WTC11 (cell line): ENCODE results near the gene CCNB1. TPM values are rescaled to one million over a fixed set of nuclear protein-coding genes. Genes with fewer than 3 reads are reported as not detected.
"Not testable (repeated sequence)": the region's sequence is repeated elsewhere in the genome, so short reads cannot be mapped to it uniquely, and the experiment has no call there.

Experiments used
- ATAC-seq: fragments of 200-7000 bp; cut with Tn5 transposase; 2 replicates; pipeline ENCODE4 v1.10.0; 2021; ENCODE audit warnings: mild to moderate bottlenecking, moderate library complexity
- CTCF ChIA-PET: fragments of 300-600 bp; sonication (Branson Sonifier 250); formaldehyde crosslinking; loops from one replicate; lab custom pipeline; 2021; ENCODE audit warnings: antibody characterized with exemption; lab: Charles Lee
- POLR2A ChIA-PET: fragments of 350-600 bp; sonication (Branson Sonifier 250); formaldehyde crosslinking; loops from one replicate; lab custom pipeline; 2021; ENCODE audit warnings: antibody characterized with exemption; lab: Charles Lee
- DNase-seq: peaks from one replicate; pipeline ENCODE4 v3.0.0; 2021; ENCODE audit warnings: low spot score
- H3K27ac Mint-ChIP-seq: 2 replicates; pipeline ENCODE4 v1.8.0; 2021; ENCODE audit warnings: mixed read lengths
- H3K27me3 Mint-ChIP-seq: 2 replicates; pipeline ENCODE4 v1.8.0; 2021; ENCODE audit warnings: low read depth, mild to moderate bottlenecking, moderate library complexity, mixed read lengths
- H3K36me3 Mint-ChIP-seq: 2 replicates; pipeline ENCODE4 v1.8.0; 2021; ENCODE audit warnings: mixed read lengths
- H3K4me1 Mint-ChIP-seq: 2 replicates; pipeline ENCODE4 v1.8.0; 2022; ENCODE audit warnings: mixed read lengths
- H3K4me3 Mint-ChIP-seq: 2 replicates; pipeline ENCODE4 v1.8.0; 2021; ENCODE audit warnings: mild to moderate bottlenecking, moderate library complexity, mixed read lengths
- H3K9me3 Mint-ChIP-seq: 2 replicates; pipeline ENCODE4 v1.8.0; 2021; ENCODE audit warnings: mixed read lengths
- ATF1 ChIP-seq: sonication (generic); formaldehyde crosslinking; IDR thresholded peaks from 2 replicates; pipeline ENCODE4 v1.8.1; 2023; ENCODE audit warnings: mild to moderate bottlenecking, moderate library complexity, missing genetic modification reagents
- ATF2 ChIP-seq: sonication (generic); formaldehyde crosslinking; IDR thresholded peaks from 2 replicates; pipeline ENCODE4 v1.8.1; 2022; ENCODE audit warnings: low read depth, missing genetic modification reagents, borderline replicate concordance
- ESRRA ChIP-seq: sonication (generic); formaldehyde crosslinking; IDR thresholded peaks from 2 replicates; pipeline ENCODE4 v1.8.1; 2022; ENCODE audit warnings: mild to moderate bottlenecking, missing genetic modification reagents, borderline replicate concordance
- ETV6 ChIP-seq: sonication (generic); formaldehyde crosslinking; IDR thresholded peaks from 2 replicates; pipeline ENCODE4 v1.8.1; 2022; ENCODE audit warnings: mild to moderate bottlenecking, missing genetic modification reagents
- FOXP1 ChIP-seq: sonication (generic); formaldehyde crosslinking; IDR thresholded peaks from 2 replicates; pipeline ENCODE4 v1.8.0; 2022; ENCODE audit warnings: missing genetic modification reagents, mild to moderate bottlenecking, moderate library complexity, borderline replicate concordance
- FOXP4 ChIP-seq: sonication (generic); formaldehyde crosslinking; IDR thresholded peaks from 2 replicates; pipeline ENCODE4 v1.8.0; 2022; ENCODE audit warnings: mild to moderate bottlenecking, missing genetic modification reagents
- GABPB1 ChIP-seq: sonication (generic); formaldehyde crosslinking; IDR thresholded peaks from 2 replicates; pipeline ENCODE4 v1.8.1; 2023; ENCODE audit warnings: mild to moderate bottlenecking, missing genetic modification reagents
- GRHL2 ChIP-seq: fragments of 250-450 bp; sonication (Bioruptor Pico); IDR thresholded peaks from 2 replicates; pipeline ENCODE4 v1.8.0; 2022; ENCODE audit warnings: mild to moderate bottlenecking, moderate library complexity; ENCODE audit not compliant: insufficient replicate concordance, severe bottlenecking
- IRF1 ChIP-seq: sonication (generic); formaldehyde crosslinking; IDR thresholded peaks from 2 replicates; pipeline ENCODE4 v1.8.0; 2023; ENCODE audit warnings: missing genetic modification reagents
- NFE2L1 ChIP-seq: sonication (generic); formaldehyde crosslinking; IDR thresholded peaks from 2 replicates; pipeline ENCODE4 v1.8.1; 2023; ENCODE audit warnings: missing genetic modification reagents
- NR2C2 ChIP-seq: sonication (generic); formaldehyde crosslinking; IDR thresholded peaks from 2 replicates; pipeline ENCODE4 v1.8.0; 2022; ENCODE audit warnings: mild to moderate bottlenecking, missing genetic modification reagents
- PRRX2 ChIP-seq: fragments of 250-450 bp; sonication (Bioruptor Pico); IDR thresholded peaks from 2 replicates; pipeline ENCODE4 v1.8.0; 2021; ENCODE audit warnings: mild to moderate bottlenecking
- RELA ChIP-seq: sonication (generic); formaldehyde crosslinking; IDR thresholded peaks from 2 replicates; pipeline ENCODE4 v1.8.1; 2022; ENCODE audit warnings: missing genetic modification reagents, mild to moderate bottlenecking, borderline replicate concordance
- SMAD4 ChIP-seq: sonication (generic); formaldehyde crosslinking; IDR thresholded peaks from 2 replicates; pipeline ENCODE4 v1.8.0; 2022; ENCODE audit warnings: mild to moderate bottlenecking, missing genetic modification reagents
- SOX15 ChIP-seq: fragments of 250-450 bp; sonication (Bioruptor Pico); IDR thresholded peaks from 2 replicates; pipeline ENCODE4 v1.9.0; 2021; ENCODE audit warnings: mild to moderate bottlenecking
- TCF7 ChIP-seq: sonication (generic); formaldehyde crosslinking; IDR thresholded peaks from 2 replicates; pipeline ENCODE4 v1.8.0; 2022; ENCODE audit warnings: mild to moderate bottlenecking, low read depth, missing genetic modification reagents, moderate library complexity
- TEAD1 ChIP-seq: sonication (generic); formaldehyde crosslinking; IDR thresholded peaks from 2 replicates; pipeline ENCODE4 v1.8.0; 2022; ENCODE audit warnings: mild to moderate bottlenecking, missing genetic modification reagents
- ZNF121 ChIP-seq: sonication (generic); formaldehyde crosslinking; IDR thresholded peaks from 2 replicates; pipeline ENCODE4 v1.8.0; 2023; ENCODE audit warnings: missing genetic modification reagents
- total RNA-seq: library from RNA; stranded (reverse); gene quantifications from 3 replicates; pipeline ENCODE4 v1.2.3, GENCODE V29; 2021

CCNB1 gene
- total RNA-seq, 1 experiment from 2014 or later, result 312 TPM

GRCh38 chr5:69217548-69218526 lies 50.9 kb downstream of the CCNB1 start (continued):
- TF ChIP-seq FOXP4 (CRISPR knock-in tag) (0 out of 2 replicates have a peak, but pooled peaks have one; percentile 58), NFE2L1 (CRISPR knock-in tag) (no peak), ETV6 (CRISPR knock-in tag) (peak; percentile 72; the same call in 1 of the 2 replicates), ESRRA (CRISPR knock-in tag) (no peak), SOX15 (CRISPR knock-in tag) (no peak), PRRX2 (CRISPR knock-in tag) (no peak), TEAD1 (peak; percentile 56; the same call in 1 of the 2 replicates)

- H3K9me3 Mint-ChIP-seq, result peaks cover 13% of the 10 kb centered on the region
- H3K4me1 Mint-ChIP-seq, result peaks cover 6% of the 10 kb centered on the region
- ATAC-seq, result no peak
- TF ChIP-seq ZNF121 (CRISPR knock-in tag) (0 out of 2 replicates have a peak, but pooled peaks have one; percentile 19), ATF1 (no peak)
- H3K36me3 Mint-ChIP-seq, result peaks cover 35% of the 10 kb centered on the region
- CTCF ChIA-PET, result no interaction called here
- H3K27ac Mint-ChIP-seq, result no peak overlapping the region
- no peak overlapping the region for H3K4me3 Mint-ChIP-seq
- no peak for DNase-seq
- 0 out of 2 replicates have a peak, but pooled peaks cover 2% of the 10 kb centered on the region for H3K27me3 Mint-ChIP-seq
- POLR2A ChIA-PET, result no interaction called here
Measured at GRCh38 chr5:69219939-69220338, 53.0 kb downstream of the CCNB1 start.

GRCh38 chr5:69220371-69220770 lies 53.4 kb downstream of the CCNB1 start:
- POLR2A ChIA-PET, CTCF ChIA-PET, H3K27me3 Mint-ChIP-seq, ATAC-seq, H3K4me3 Mint-ChIP-seq, H3K4me1 Mint-ChIP-seq, DNase-seq, H3K27ac Mint-ChIP-seq: not testable (repeated sequence)
- TF ChIP-seq SMAD4 (CRISPR knock-in tag), result 0 out of 2 replicates have a peak, but pooled peaks have one; percentile 70
- Mint-ChIP-seq H3K9me3 (peaks cover 13% of the 10 kb centered on the region), H3K36me3 (peaks cover 33% of the 10 kb centered on the region)

GRCh38 chr5:69220833-69221232 lies 53.9 kb downstream of the CCNB1 start:
- DNase-seq, POLR2A ChIA-PET, H3K27me3 Mint-ChIP-seq, ATAC-seq, H3K4me1 Mint-ChIP-seq, H3K27ac Mint-ChIP-seq, H3K4me3 Mint-ChIP-seq, CTCF ChIA-PET: not testable (repeated sequence)
- Mint-ChIP-seq H3K36me3 (peaks cover 34% of the 10 kb centered on the region), H3K9me3 (peaks cover 12% of the 10 kb centered on the region)

- H3K4me1 Mint-ChIP-seq, result no peaks in the 10 kb centered on the region
- H3K4me3 Mint-ChIP-seq, result no peak overlapping the region
- no peak for DNase-seq
- ChIA-PET CTCF (interaction anchor here (0.7 kb wide), 1 partner anchor 10 kb away, joined by 4 read pairs; no protein-coding TSS in a partner anchor), POLR2A (interaction anchor here (0.7 kb wide), 1 partner anchor 13 kb away, joined by 4 read pairs; no protein-coding TSS in a partner anchor)
- H3K27ac Mint-ChIP-seq, result no peak overlapping the region
- H3K36me3 Mint-ChIP-seq, result peaks cover 43% of the 10 kb centered on the region
- H3K9me3 Mint-ChIP-seq, result peaks cover 9% of the 10 kb centered on the region
- ATAC-seq, result no peak
- 0 out of 2 replicates have a peak, but pooled peaks cover 2% of the 10 kb centered on the region for H3K27me3 Mint-ChIP-seq
- TF ChIP-seq FOXP4 (CRISPR knock-in tag) (no peak), NR2C2 (CRISPR knock-in tag) (no peak), ATF2 (CRISPR knock-in tag) (no peak), IRF1 (CRISPR knock-in tag) (no peak), GRHL2 (CRISPR knock-in tag) (no peak), GABPB1 (no peak), TCF7 (no peak), FOXP1 (no peak), RELA (CRISPR knock-in tag) (no peak)
Measured at GRCh38 chr5:69224520-69224919, 57.6 kb downstream of the CCNB1 start.
